T-helper 22 cell (primary cell): ENCODE data around the gene GRID2.

ENCODE experiments used
- DNase-seq: peaks from one replicate; pipeline ENCODE4 v3.0.0-alpha.2; 2020; ENCODE audit warnings: low read depth

Gene GRID2

GRCh38 chr4:92524131-92524530 is 220.4 kb downstream of the GRID2 start:
- no peak for DNase-seq

DNA sequence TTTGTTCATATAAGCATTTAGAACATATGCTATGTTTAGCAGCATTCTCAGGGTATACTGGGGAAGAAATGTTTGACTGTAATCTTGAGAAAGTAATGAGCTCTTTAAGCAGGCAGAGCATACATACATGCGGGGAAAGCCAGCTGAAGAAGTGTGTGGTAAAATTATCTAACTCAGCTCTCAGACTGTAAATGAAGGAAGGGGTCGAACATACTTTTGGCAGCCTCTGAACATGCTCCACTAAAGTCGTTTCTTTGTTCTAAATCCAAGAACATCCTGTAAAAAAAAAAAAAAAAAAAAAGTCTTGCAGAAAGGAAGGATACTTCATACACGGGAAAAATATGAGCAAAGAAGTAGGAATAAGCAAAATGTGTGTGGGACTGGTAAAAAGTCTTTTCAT is 224.8 kb downstream of the GRID2 start:
- DNase-seq = no peak

DNA sequence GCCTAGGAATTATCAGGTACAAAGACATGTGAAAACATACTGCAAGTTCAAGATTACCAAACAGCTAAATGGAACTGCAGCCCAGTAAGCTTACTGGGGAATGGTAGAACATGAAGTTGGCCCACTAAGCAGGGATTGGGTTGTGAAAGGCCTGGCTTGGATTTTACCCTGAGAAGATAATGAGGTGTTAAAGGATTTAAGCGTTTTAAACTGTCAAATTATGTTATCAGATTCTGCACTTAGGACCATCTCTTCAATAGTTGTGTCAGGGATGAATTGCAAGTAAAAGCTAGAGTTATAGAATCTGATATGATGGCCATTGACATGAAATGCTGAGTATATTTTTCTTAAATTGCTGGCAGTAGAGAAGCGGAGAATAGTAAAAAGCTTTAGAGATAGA is 225.7 kb downstream of the GRID2 start:
- DNase-seq = no peak

- DNase-seq = no peak
Observed at GRCh38 chr4:92535599-92535998, 231.8 kb downstream of the GRID2 start.

- DNase-seq = no peak
Observed at GRCh38 chr4:92551616-92552015, 247.8 kb downstream of the GRID2 start.

GRCh38 chr4:92566269-92566668 is 262.5 kb downstream of the GRID2 start:
- no peak for DNase-seq

- no peak for DNase-seq
Observed at GRCh38 chr4:92580816-92581215, 277.1 kb downstream of the GRID2 start.

DNA sequence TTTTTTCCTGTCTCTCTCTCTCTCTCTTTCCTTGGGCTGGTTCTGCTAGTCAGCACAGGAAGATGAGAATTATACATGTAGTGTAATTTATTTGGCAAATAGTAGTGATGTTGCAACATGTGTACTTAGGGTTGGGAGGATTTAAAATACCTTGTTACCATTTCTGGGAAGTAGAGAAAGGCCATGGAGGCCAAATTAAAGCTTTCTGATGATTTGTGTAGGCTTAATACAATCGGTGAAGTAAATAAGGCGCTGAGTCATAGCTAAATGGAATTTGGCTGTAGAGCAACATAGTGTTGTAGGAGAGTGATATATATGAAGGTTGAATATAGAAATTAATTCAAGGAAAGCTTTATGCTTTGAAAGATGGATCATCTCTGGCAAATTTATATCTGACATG is 295.3 kb downstream of the GRID2 start:
- no peak for DNase-seq

- DNase-seq = no peak
Observed at GRCh38 chr4:92600638-92601037, 296.9 kb downstream of the GRID2 start.

DNA sequence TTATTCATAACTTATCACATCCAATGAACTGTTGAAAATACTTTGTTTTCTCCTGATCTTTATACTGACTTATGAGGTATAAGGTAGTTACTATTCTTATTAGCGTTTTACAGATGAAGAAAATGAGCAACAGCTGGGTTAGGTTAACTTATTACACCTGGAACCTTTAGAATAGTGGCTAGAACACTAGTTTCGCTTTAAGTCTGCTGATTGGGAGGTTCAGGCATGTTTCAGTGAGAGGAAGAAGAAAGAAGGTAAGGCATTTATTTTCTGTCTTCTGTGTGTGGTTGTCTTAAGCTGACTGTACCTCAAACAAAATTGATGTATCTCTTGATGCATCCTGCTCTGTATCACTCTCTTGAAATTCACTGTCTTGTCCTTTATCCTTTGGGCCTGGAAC is 302.5 kb downstream of the GRID2 start:
- no peak for DNase-seq

DNA sequence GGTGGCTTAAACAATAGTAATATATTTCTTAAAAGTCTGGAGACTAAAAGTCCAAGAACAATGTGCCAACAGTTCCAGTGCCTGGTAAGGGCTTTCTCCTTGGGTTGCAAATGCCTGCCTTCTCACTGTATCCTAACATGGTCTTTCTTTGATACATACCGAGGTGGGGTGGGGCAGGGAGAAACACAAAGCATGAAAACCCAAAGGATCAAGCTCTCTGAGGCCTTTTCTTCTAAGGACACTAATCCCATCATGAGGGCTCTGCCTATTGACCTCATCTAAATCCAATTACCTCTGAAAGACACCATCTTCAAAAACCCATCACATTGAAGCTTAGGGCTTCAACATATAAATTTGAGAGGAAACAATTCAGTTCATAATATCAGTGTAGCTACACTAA is 311.3 kb downstream of the GRID2 start:
- no peak for DNase-seq

- DNase-seq = no peak
Observed at GRCh38 chr4:92618968-92619367, 315.2 kb downstream of the GRID2 start.

GRCh38 chr4:92629302-92629701 is 325.5 kb downstream of the GRID2 start:
- no peak for DNase-seq

DNA sequence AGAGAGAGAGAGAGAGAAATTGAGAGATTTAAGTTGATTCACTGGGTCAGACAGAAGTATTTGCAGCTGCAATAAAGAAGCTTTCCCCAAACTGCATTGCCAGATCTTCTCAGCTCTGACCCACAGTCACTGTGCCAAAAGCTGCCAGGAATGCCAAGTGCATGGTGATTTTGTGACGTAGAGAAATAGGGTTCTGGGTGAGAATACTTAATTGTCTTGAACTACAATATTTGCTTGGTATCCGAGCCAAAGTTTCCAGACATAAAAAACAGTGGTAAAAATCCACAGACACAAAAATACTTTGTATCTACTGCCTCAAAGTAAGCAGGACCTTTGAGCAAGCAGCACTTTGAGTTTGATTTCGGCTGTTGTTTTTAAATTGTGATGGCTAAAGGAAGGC is 331.1 kb downstream of the GRID2 start:
- no peak for DNase-seq

DNA sequence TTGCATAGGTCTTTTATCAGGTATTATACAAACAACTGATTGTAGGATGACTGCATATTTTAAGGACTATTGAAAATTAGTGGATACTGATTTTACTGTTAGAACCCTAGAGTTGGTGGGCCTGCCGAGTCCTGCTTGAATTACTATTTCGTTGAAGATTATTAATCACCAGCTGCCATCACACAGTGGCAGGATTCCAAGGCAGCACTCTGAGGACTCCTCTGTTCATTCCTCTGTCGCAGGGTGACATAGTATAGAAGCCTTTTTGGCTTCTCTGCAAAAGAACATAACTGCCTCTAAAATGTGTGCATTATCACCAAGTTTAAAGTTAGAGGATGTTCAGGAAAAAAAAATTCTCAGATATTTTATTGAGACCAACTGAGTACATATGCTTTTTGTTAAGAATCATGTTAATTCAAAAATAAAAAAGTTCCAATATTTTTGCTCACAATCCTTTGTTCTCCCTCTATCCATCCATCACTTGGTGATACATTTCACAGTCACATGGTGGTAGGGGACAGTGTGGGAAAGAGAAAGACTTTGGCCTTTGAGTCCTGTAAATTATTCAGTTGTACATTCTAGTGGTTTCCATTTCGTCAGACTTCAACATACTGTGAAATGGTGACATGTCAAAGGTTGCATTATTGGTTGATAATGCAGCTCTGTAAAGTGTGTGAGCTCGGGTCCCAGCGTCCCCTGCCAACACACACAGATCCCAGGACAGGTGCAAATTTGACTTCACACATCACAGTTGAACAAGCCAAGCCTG is 332.5 kb downstream of the GRID2 start:
- DNase-seq = no peak

DNA sequence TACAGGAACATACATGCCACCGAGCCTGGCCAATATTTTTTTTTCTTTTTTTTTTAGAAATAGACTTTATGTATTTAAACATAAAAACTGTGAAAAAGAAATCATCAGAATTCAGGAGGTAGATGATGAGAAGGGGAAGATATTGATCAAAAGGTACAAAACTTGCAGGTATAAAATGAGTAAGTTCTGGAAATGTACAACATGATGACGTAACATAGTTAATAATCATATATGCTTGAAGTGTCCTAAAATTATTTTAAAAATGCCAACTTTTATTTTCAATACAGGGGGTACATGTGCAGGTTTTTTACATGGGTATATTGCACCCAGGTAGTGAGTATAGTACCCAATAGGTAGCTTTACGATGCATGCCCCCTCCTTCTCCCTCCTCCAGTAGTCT is 337.6 kb downstream of the GRID2 start:
- DNase-seq = no peak

- DNase-seq = no peak
Observed at GRCh38 chr4:92646826-92647225, 343.1 kb downstream of the GRID2 start.

- DNase-seq = no peak
Observed at GRCh38 chr4:92651536-92651935, 347.8 kb downstream of the GRID2 start.

- DNase-seq = no peak
Observed at GRCh38 chr4:92654084-92654483, 350.3 kb downstream of the GRID2 start.

DNA sequence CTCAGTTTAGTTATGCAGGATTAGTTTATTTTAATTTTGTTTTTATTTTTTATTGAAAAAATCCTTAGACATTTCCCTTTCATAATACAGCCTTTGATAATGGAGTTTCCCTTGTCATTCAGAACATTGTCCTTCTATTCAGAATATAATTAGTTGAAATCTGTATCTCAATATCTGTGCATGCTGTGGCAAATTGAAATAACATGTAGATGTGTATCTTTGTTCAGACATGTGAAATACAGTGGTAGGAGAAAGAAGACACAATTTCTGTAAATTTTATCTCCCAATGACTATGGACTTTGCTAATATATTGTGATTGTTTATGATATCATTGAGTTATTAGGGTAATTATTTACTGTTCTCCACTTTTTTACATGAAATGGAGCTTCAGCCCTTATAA is 353.9 kb downstream of the GRID2 start:
- DNase-seq = no peak

GRCh38 chr4:92658318-92658717 is 354.6 kb downstream of the GRID2 start:
- DNase-seq = no peak

DNA sequence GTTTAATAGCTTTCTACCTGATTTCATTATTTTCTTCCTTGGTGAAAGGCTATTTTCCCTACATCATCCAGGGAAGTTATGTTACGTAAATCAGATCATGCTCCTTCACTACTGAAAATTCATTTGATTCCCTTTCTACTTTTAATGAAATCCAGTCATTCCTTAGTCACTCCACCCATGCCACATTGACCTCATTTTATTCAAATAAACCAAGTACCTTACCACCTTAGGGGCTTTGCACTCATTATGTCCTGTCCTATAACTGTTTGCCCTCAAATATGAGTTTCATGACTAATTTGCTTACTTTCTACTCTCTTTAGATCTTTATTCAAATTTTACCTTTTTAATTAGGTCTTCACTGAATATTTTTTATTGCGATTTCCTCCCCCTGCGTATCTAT is 374.0 kb downstream of the GRID2 start:
- DNase-seq = no peak

DNA sequence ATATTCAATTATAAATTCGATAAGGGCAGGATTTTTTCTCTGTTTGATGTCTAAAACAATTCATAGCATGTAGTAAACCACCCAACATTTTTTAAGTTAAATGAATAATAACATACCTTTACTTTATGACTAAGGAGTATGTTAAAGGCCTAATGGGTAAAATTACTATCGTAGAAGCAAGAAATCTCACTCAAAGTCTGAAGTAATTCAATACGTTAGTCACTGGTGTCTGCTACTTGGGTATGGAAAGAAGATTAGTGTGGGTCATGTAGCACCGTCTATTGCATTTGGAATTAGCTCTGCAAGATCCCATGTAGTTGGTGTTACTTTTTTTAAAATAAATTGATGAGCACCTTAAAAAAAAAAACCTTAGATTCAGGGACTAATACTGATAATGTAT is 374.5 kb downstream of the GRID2 start:
- DNase-seq = no peak

- DNase-seq = no peak
Observed at GRCh38 chr4:92679149-92679548, 375.4 kb downstream of the GRID2 start.

- DNase-seq = no peak
Observed at GRCh38 chr4:92714640-92715039, 410.9 kb downstream of the GRID2 start.
